Type B pancreatic cell (in vitro differentiated cells): ENCODE results near the gene SEC61G. TPM values are rescaled to one million over a fixed set of nuclear protein-coding genes. Genes with fewer than 3 reads are reported as not detected.

ENCODE experiments used
- DNase-seq: peaks from one replicate; pipeline ENCODE4 v3.0.0; 2021; ENCODE audit warnings: mixed read lengths; ENCODE audit not compliant: unreplicated experiment; ENCODE audit errors: extremely low spot score
- H3K27ac Mint-ChIP-seq: 2 replicates; pipeline ENCODE4 v1.8.0; 2021; ENCODE audit warnings: mild to moderate bottlenecking, mixed read lengths
- H3K27me3 Mint-ChIP-seq: 2 replicates; pipeline ENCODE4 v1.8.0; 2021; ENCODE audit warnings: mixed read lengths
- H3K36me3 Mint-ChIP-seq: 2 replicates; pipeline ENCODE4 v1.8.0; 2021; ENCODE audit warnings: mixed read lengths
- H3K4me1 Mint-ChIP-seq: one replicate; pipeline ENCODE4 v1.8.0; 2021; ENCODE audit warnings: mixed read lengths; ENCODE audit not compliant: unreplicated experiment
- H3K4me3 Mint-ChIP-seq: 2 replicates; pipeline ENCODE4 v1.8.0; 2021; ENCODE audit warnings: mild to moderate bottlenecking, mixed read lengths
- H3K9me3 Mint-ChIP-seq: 2 replicates; pipeline ENCODE4 v1.8.0; 2021; ENCODE audit warnings: mixed read lengths
- CTCF ChIP-seq: fragments of 200-600 bp; sonication (generic); conservative IDR thresholded peaks from 2 replicates; pipeline ENCODE4 v1.5.0; 2021; ENCODE audit warnings: antibody characterized with exemption, mild to moderate bottlenecking
- total RNA-seq: library from RNA; stranded (reverse); gene quantifications from 2 replicates; pipeline ENCODE4 v1.2.1, GENCODE V29; 2021; ENCODE audit warnings: low replicate concordance

Gene SEC61G
- total RNA-seq, 1 donor from 2014 or later = 115 TPM

GRCh38 chr7:54729107-54729506 is 29.9 kb downstream of the SEC61G start:
- Mint-ChIP-seq H3K27me3 (no peaks in the 10 kb centered on the region), H3K9me3 (no peaks in the 10 kb centered on the region)

GRCh38 chr7:54728411-54728810 is 30.6 kb downstream of the SEC61G start:
- H3K27ac Mint-ChIP-seq = no peak overlapping the region
- DNase-seq = no peak

More at GRCh38 chr7:54729107-54729506, 29.9 kb downstream of the SEC61G start:
- Mint-ChIP-seq H3K36me3 (no peaks in the 10 kb centered on the region), H3K4me3 (no peak overlapping the region), H3K4me1 (no peaks in the 10 kb centered on the region), H3K27ac (no peak overlapping the region)
- DNase-seq = no peak
- TF ChIP-seq CTCF = no peak

GRCh38 chr7:54725255-54725654 is 33.8 kb downstream of the SEC61G start:
- H3K36me3 Mint-ChIP-seq = no peaks in the 10 kb centered on the region
- no peak overlapping the region for H3K27ac Mint-ChIP-seq

More at GRCh38 chr7:54728411-54728810, 30.6 kb downstream of the SEC61G start:
- H3K36me3 Mint-ChIP-seq = no peaks in the 10 kb centered on the region
- no peaks in the 10 kb centered on the region for H3K4me1 Mint-ChIP-seq
- no peak overlapping the region for H3K4me3 Mint-ChIP-seq
- H3K27me3 Mint-ChIP-seq = no peaks in the 10 kb centered on the region
- no peak for TF ChIP-seq CTCF
- no peaks in the 10 kb centered on the region for H3K9me3 Mint-ChIP-seq

GRCh38 chr7:54722502-54722901 is 36.5 kb downstream of the SEC61G start:
- no peak for DNase-seq
- H3K27me3 Mint-ChIP-seq = peaks cover 10% of the 10 kb centered on the region
- no peak overlapping the region for H3K27ac Mint-ChIP-seq
- no peaks in the 10 kb centered on the region for H3K9me3 Mint-ChIP-seq
- no peaks in the 10 kb centered on the region for H3K4me1 Mint-ChIP-seq
- H3K4me3 Mint-ChIP-seq = no peak overlapping the region
- TF ChIP-seq CTCF = no peak
- H3K36me3 Mint-ChIP-seq = no peaks in the 10 kb centered on the region

More at GRCh38 chr7:54725255-54725654, 33.8 kb downstream of the SEC61G start:
- DNase-seq = no peak
- H3K27me3 Mint-ChIP-seq = peaks cover 10% of the 10 kb centered on the region
- no peaks in the 10 kb centered on the region for H3K4me1 Mint-ChIP-seq
- no peak overlapping the region for H3K4me3 Mint-ChIP-seq
- no peaks in the 10 kb centered on the region for H3K9me3 Mint-ChIP-seq
- TF ChIP-seq CTCF = no peak

- Mint-ChIP-seq H3K27ac (no peak overlapping the region), H3K27me3 (peaks cover 10% of the 10 kb centered on the region), H3K4me3 (no peak overlapping the region), H3K36me3 (no peaks in the 10 kb centered on the region), H3K4me1 (no peaks in the 10 kb centered on the region), H3K9me3 (no peaks in the 10 kb centered on the region)
- DNase-seq = no peak
- no peak for TF ChIP-seq CTCF
Observed at GRCh38 chr7:54722026-54722425, 37.0 kb downstream of the SEC61G start.

GRCh38 chr7:54719974-54720373 is 39.0 kb downstream of the SEC61G start:
- TF ChIP-seq CTCF = no peak
- H3K27me3 Mint-ChIP-seq = peaks cover 10% of the 10 kb centered on the region
- H3K36me3 Mint-ChIP-seq = no peaks in the 10 kb centered on the region
- no peak overlapping the region for H3K27ac Mint-ChIP-seq
- H3K4me3 Mint-ChIP-seq = no peak overlapping the region
- H3K9me3 Mint-ChIP-seq = no peaks in the 10 kb centered on the region
- no peaks in the 10 kb centered on the region for H3K4me1 Mint-ChIP-seq
- DNase-seq = no peak
